Endothelial cell of umbilical vein (primary cell): ENCODE data around the gene BCL2L14.

ENCODE experiments used
- CTCF ChIP-seq, 2 donors: IDR thresholded peaks; 1 replicate in 1 of 2; 2 replicates in 1 of 2; pipeline ENCODE4 v1.5.1; 2011; ENCODE audit warnings: low read length in 2 of 2, mild to moderate bottlenecking in 2 of 2, moderate library complexity in 2 of 2, control low read depth in 1 of 2, inconsistent platforms in 1 of 2, low read depth in 1 of 2; ENCODE audit not compliant: insufficient read depth in 1 of 2; ENCODE audit errors: extremely low read depth in 1 of 2
- EZH2 ChIP-seq: IDR thresholded peaks from 2 replicates; pipeline ENCODE4 v1.6.1; 2012; ENCODE audit warnings: borderline replicate concordance, low read depth, mild to moderate bottlenecking, moderate library complexity, low read length, inconsistent platforms; ENCODE audit not compliant: severe bottlenecking
- FOS ChIP-seq: IDR thresholded peaks from 2 replicates; pipeline ENCODE4 v1.6.1; 2011; ENCODE audit warnings: mild to moderate bottlenecking, low read length, moderate library complexity, borderline replicate concordance; ENCODE audit not compliant: insufficient read depth
- JUN ChIP-seq: IDR thresholded peaks from 2 replicates; pipeline ENCODE4 v1.6.1; 2011; ENCODE audit warnings: borderline replicate concordance, low read depth; ENCODE audit not compliant: insufficient read length, insufficient read depth
- MYC ChIP-seq: IDR thresholded peaks from one replicate; pipeline ENCODE4 v1.6.1; 2011; ENCODE audit warnings: mild to moderate bottlenecking, low read depth, low read length
- POLR2A ChIP-seq: IDR thresholded peaks from 2 replicates; pipeline ENCODE4 v1.6.1; 2012; ENCODE audit warnings: low read depth, mild to moderate bottlenecking, control low read depth, low read length
- POLR2AphosphoS5 ChIP-seq: IDR thresholded peaks from 2 replicates; pipeline ENCODE4 v1.6.1; 2012; ENCODE audit warnings: low read depth, mild to moderate bottlenecking, control low read depth, low read length, moderate library complexity; ENCODE audit not compliant: insufficient read depth
- TF ChIP-seq, protein P1 (sequence below): IDR thresholded peaks from 2 replicates; pipeline ENCODE4 v1.6.1; 2011; ENCODE audit not compliant: insufficient read depth, insufficient read length

- TF ChIP-seq CTCF (IDR thresholded peaks at IDR 0.05; ENCODE audit: extremely low read depth in 1 of 2, insufficient read depth in 1 of 2, low read depth in 1 of 2, low read length in 2 of 2) (no peak), POLR2A (no peak), JUN (no peak), FOS (no peak), POLR2AphosphoS5 (no peak), EZH2 (no peak), MYC (no peak)
- TF ChIP-seq, protein P1, sequence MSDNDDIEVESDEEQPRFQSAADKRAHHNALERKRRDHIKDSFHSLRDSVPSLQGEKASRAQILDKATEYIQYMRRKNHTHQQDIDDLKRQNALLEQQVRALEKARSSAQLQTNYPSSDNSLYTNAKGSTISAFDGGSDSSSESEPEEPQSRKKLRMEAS, result no peak
These were observed at the start of gene BCL2L14 for GRCh38 chr12:12070674-12071656.
